MM.1S (cell line): Measurements from ENCODE around the gene PCDHA1.

ENCODE experiments used
- DNase-seq: peaks from one replicate; pipeline ENCODE4 v3.0.0-alpha.2; 2015
- H2AFZ ChIP-seq: fragments of 300-600 bp; sonication (generic); 2 replicates; pipeline ENCODE4 v1.6.0; 2016; ENCODE audit warnings: antibody characterized with exemption, low read length
- H3F3A ChIP-seq: fragments of 300-600 bp; sonication (generic); 2 replicates; pipeline ENCODE4 v1.6.1; 2016; ENCODE audit warnings: mild to moderate bottlenecking, antibody characterized with exemption, low read length, moderate library complexity, mixed read lengths; ENCODE audit not compliant: insufficient read depth
- H3K27ac ChIP-seq: fragments of 300-600 bp; sonication (generic); 2 replicates; pipeline ENCODE4 v1.5.1; 2016; ENCODE audit warnings: mild to moderate bottlenecking, low read length
- H3K27me3 ChIP-seq: fragments of 300-600 bp; sonication (generic); replicated peaks from 2 replicates; pipeline ENCODE4 v1.6.0; 2016; ENCODE audit warnings: low read length; ENCODE audit not compliant: insufficient read depth
- H3K36me3 ChIP-seq: fragments of 300-600 bp; sonication (generic); replicated peaks from 2 replicates; pipeline ENCODE4 v1.6.1; 2016; ENCODE audit warnings: mild to moderate bottlenecking, low read length, mixed read lengths; ENCODE audit not compliant: insufficient read depth
- H3K4me1 ChIP-seq: fragments of 300-600 bp; sonication (generic); 2 replicates; pipeline ENCODE4 v1.6.1; 2016; ENCODE audit warnings: low read length, mixed read lengths
- H3K4me2 ChIP-seq: fragments of 300-600 bp; sonication (generic); 2 replicates; pipeline ENCODE4 v1.6.0; 2016; ENCODE audit warnings: low read depth, low read length
- H3K4me3 ChIP-seq: fragments of 300-600 bp; sonication (generic); 2 replicates; pipeline ENCODE4 v1.5.1; 2016; ENCODE audit warnings: low read length, mixed read lengths
- H3K79me2 ChIP-seq: fragments of 300-600 bp; sonication (generic); 2 replicates; pipeline ENCODE4 v1.6.1; 2016; ENCODE audit warnings: mixed run types, low read length, mixed read lengths
- H3K9ac ChIP-seq: fragments of 300-600 bp; sonication (generic); 2 replicates; pipeline ENCODE4 v1.6.1; 2016; ENCODE audit warnings: low read length, mixed read lengths
- H3K9me2 ChIP-seq: fragments of 300-600 bp; sonication (generic); replicated peaks from 2 replicates; pipeline ENCODE4 v1.6.1; 2016; ENCODE audit warnings: mild to moderate bottlenecking, low read length, mixed read lengths; ENCODE audit not compliant: insufficient read depth
- H3K9me3 ChIP-seq: fragments of 300-600 bp; sonication (generic); replicated peaks from 2 replicates; pipeline ENCODE4 v1.6.1; 2016; ENCODE audit warnings: mild to moderate bottlenecking, low read length, mixed read lengths; ENCODE audit not compliant: insufficient read depth
- H4K20me1 ChIP-seq: fragments of 300-600 bp; sonication (generic); 2 replicates; pipeline ENCODE4 v1.6.1; 2016; ENCODE audit warnings: mild to moderate bottlenecking, low read length, moderate library complexity, mixed read lengths; ENCODE audit not compliant: insufficient read depth
- EZH2 ChIP-seq: fragments of 300-600 bp; sonication (generic); optimal IDR thresholded peaks from 2 replicates; pipeline ENCODE3; 2017; ENCODE audit warnings: low read depth, mild to moderate bottlenecking, antibody characterized with exemption, low read length, mixed read lengths
- EZH2phosphoT487 ChIP-seq: fragments of 300-600 bp; sonication (generic); IDR thresholded peaks from 2 replicates; pipeline ENCODE4 v1.6.1; 2018; ENCODE audit warnings: antibody characterized with exemption, low read length
- TF ChIP-seq, protein P1 (sequence below): fragments of 300-600 bp; sonication (generic); IDR thresholded peaks from 2 replicates; pipeline ENCODE4 v1.5.1; 2016; ENCODE audit warnings: antibody characterized with exemption, low read length, mixed read lengths

PCDHA1 gene

DNA sequence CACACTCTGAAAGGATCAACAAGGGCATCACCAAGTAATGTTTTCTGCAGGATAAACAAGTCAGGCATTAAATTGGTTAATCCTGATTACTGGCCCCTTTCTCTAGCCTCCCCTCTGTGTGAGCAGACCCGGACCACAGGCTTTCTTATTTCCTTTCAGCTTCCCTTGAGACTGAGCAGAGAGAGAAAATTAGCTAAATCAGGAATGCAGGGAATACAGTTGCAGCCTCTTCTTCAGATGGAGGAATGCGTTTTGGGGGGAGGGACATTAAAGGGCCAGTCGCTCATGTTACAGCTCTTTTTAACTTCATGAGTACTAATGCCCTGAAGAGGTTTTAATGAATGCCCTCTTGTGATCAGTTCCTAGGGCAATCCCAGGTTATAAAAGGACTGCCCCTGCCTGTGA, 200.2 kb downstream of the PCDHA1 start:
- no peaks in the 10 kb centered on the region for H3K36me3 ChIP-seq
- DNase-seq = no peak
- no peaks in the 10 kb centered on the region for H3K4me1 ChIP-seq
- no peaks in the 10 kb centered on the region for H3F3A ChIP-seq
- H3K4me2 ChIP-seq = no peak overlapping the region
- no peaks in the 10 kb centered on the region for H3K9me2 ChIP-seq
- no peak overlapping the region for H3K27ac ChIP-seq
- TF ChIP-seq EZH2phosphoT487 (no peak), EZH2 (no peak)
- TF ChIP-seq, protein P1, sequence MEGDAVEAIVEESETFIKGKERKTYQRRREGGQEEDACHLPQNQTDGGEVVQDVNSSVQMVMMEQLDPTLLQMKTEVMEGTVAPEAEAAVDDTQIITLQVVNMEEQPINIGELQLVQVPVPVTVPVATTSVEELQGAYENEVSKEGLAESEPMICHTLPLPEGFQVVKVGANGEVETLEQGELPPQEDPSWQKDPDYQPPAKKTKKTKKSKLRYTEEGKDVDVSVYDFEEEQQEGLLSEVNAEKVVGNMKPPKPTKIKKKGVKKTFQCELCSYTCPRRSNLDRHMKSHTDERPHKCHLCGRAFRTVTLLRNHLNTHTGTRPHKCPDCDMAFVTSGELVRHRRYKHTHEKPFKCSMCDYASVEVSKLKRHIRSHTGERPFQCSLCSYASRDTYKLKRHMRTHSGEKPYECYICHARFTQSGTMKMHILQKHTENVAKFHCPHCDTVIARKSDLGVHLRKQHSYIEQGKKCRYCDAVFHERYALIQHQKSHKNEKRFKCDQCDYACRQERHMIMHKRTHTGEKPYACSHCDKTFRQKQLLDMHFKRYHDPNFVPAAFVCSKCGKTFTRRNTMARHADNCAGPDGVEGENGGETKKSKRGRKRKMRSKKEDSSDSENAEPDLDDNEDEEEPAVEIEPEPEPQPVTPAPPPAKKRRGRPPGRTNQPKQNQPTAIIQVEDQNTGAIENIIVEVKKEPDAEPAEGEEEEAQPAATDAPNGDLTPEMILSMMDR = no peak
- no peaks in the 10 kb centered on the region for H4K20me1 ChIP-seq
- H3K79me2 ChIP-seq = no peaks in the 10 kb centered on the region
- H3K9ac ChIP-seq = no peak overlapping the region
- no peak overlapping the region for H3K4me3 ChIP-seq
- no peak overlapping the region for H2AFZ ChIP-seq
- H3K27me3 ChIP-seq = no peaks in the 10 kb centered on the region
- no peaks in the 10 kb centered on the region for H3K9me3 ChIP-seq

DNA sequence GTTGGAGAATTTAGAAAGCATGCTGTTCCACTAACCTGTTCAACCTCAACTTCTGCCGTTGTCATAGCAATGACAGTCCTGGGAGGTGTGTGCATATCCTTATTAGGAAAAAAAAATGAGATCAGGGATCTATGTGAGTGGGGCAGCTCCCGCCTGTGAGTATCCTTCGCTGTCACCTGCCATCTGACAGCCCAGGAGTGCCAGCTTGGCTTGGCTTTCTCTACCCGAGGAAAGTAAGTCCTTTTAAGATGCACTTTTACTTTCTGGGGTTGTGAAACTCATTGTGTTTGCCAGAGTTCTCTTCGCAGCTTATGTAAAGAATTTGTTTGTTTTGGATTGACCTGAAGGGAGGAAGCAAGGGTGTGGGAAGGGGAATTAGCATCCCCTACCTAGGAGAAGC, 202.2 kb downstream of the PCDHA1 start:
- Histone ChIP-seq H3K9me2 (no peaks in the 10 kb centered on the region), H3K27ac (no peak overlapping the region), H3K4me2 (no peak overlapping the region), H3K27me3 (no peaks in the 10 kb centered on the region), H3K36me3 (no peaks in the 10 kb centered on the region), H3K4me3 (no peak overlapping the region), H3F3A (no peaks in the 10 kb centered on the region), H4K20me1 (no peaks in the 10 kb centered on the region), H3K9me3 (no peaks in the 10 kb centered on the region), H3K79me2 (no peaks in the 10 kb centered on the region), H3K9ac (no peak overlapping the region), H3K4me1 (no peaks in the 10 kb centered on the region), H2AFZ (no peak overlapping the region)
- DNase-seq = no peak
- TF ChIP-seq EZH2 (no peak), EZH2phosphoT487 (no peak)
- TF ChIP-seq, protein P1 = no peak

DNA sequence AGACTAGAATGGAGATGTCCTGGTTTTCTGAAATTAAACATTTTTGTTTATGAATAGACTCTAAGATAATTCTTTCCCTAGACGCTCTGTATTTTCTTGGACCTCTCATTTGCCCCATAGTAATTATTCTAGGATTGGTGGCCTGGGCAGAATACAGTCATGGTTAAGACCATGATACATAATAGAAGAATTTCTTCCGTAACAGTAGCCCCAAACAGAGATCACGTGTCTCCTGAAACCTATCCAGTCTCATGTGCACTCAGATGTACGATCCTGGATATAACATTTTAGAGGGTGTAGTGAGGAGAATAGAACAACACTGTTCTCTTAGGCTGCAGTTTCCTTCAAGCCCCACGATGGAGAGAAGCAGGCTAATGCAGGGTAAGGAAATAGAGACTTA, 202.7 kb downstream of the PCDHA1 start:
- Histone ChIP-seq H4K20me1 (no peaks in the 10 kb centered on the region), H3K9me3 (no peaks in the 10 kb centered on the region), H3K9me2 (no peaks in the 10 kb centered on the region), H3K4me2 (no peak overlapping the region), H3K27me3 (no peaks in the 10 kb centered on the region), H3K27ac (no peak overlapping the region), H3F3A (no peaks in the 10 kb centered on the region), H3K9ac (no peak overlapping the region), H2AFZ (no peak overlapping the region), H3K4me3 (no peak overlapping the region), H3K4me1 (no peaks in the 10 kb centered on the region), H3K79me2 (no peaks in the 10 kb centered on the region), H3K36me3 (no peaks in the 10 kb centered on the region)
- no peak for DNase-seq
- TF ChIP-seq EZH2phosphoT487 (no peak), EZH2 (no peak)
- TF ChIP-seq, protein P1 = no peak
